HL-60 (cell line): ENCODE measurements around the gene PACSIN3.

Source experiments
- DNase-seq, 2 experiments: peaks; one replicate each; pipeline ENCODE4 v3.0.0-alpha.2; 2010 to 2020; ENCODE audit warnings: low read depth in 1 of 2, low spot score in 1 of 2
- H3K27ac ChIP-seq: fragments of 250-450 bp; sonication (Bioruptor Pico); replicated peaks from 2 replicates; pipeline ENCODE4 v1.5.1; 2020; ENCODE audit warnings: mild to moderate bottlenecking, moderate library complexity
- H3K27me3 ChIP-seq: fragments of 250-450 bp; sonication (Bioruptor Pico); 2 replicates; pipeline ENCODE4 v1.5.1; 2021; ENCODE audit warnings: mild to moderate bottlenecking, moderate library complexity; ENCODE audit not compliant: insufficient read depth, poor library complexity, severe bottlenecking
- H3K4me3 ChIP-seq: replicated peaks from 2 replicates; pipeline ENCODE4 v1.5.1; 2011; ENCODE audit warnings: mild to moderate bottlenecking, control low read depth, low read length; ENCODE audit not compliant: insufficient read depth
- GABPA ChIP-seq: IDR thresholded peaks from 2 replicates; pipeline ENCODE4 v1.6.1; 2012; ENCODE audit warnings: low read depth
- POLR2AphosphoS5 ChIP-seq: IDR thresholded peaks from 2 replicates; pipeline ENCODE4 v1.6.1; 2012; ENCODE audit warnings: low read depth
- SPI1 ChIP-seq: IDR thresholded peaks from 2 replicates; pipeline ENCODE4 v1.6.1; 2012; ENCODE audit warnings: low read depth, mild to moderate bottlenecking, borderline replicate concordance
- TF ChIP-seq, protein P1 (sequence below): IDR thresholded peaks from 2 replicates; pipeline ENCODE4 v1.6.1; 2012; ENCODE audit warnings: low read depth; ENCODE audit not compliant: insufficient replicate concordance
- TF ChIP-seq, protein P2 (sequence below): IDR thresholded peaks from one replicate; pipeline ENCODE4 v1.5.1; 2011; ENCODE audit warnings: low read length, control low read depth, inconsistent platforms; ENCODE audit not compliant: insufficient read depth

PACSIN3 gene

DNA sequence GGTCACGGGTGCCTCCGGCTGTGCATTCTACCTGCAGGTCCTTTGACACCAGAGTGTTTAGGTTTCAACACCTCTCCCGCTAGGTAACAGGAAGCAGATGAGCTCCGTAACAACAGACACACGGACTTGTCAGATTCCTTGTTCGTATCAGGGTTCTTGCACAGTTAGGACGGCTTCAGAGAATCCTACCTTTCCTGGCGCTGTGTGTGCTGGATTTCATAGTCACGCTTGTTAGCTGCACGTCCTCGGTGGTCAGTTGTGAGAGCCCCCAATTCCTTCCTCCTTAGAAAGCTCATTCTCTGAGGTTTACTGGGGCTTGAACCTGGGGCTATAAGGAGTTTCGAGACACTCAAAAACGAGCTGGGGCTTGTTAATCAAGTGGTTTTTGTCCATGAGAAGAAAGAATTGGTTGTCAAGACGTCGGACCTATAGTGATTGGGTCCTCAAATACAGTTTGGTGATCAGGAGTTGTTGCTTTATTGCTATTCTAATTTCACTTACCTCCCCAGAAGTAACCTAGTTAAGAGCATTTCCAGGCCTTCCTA is 29.2 kb upstream of the PACSIN3 start:
- DNase-seq: no peak
- TF ChIP-seq, protein P1, sequence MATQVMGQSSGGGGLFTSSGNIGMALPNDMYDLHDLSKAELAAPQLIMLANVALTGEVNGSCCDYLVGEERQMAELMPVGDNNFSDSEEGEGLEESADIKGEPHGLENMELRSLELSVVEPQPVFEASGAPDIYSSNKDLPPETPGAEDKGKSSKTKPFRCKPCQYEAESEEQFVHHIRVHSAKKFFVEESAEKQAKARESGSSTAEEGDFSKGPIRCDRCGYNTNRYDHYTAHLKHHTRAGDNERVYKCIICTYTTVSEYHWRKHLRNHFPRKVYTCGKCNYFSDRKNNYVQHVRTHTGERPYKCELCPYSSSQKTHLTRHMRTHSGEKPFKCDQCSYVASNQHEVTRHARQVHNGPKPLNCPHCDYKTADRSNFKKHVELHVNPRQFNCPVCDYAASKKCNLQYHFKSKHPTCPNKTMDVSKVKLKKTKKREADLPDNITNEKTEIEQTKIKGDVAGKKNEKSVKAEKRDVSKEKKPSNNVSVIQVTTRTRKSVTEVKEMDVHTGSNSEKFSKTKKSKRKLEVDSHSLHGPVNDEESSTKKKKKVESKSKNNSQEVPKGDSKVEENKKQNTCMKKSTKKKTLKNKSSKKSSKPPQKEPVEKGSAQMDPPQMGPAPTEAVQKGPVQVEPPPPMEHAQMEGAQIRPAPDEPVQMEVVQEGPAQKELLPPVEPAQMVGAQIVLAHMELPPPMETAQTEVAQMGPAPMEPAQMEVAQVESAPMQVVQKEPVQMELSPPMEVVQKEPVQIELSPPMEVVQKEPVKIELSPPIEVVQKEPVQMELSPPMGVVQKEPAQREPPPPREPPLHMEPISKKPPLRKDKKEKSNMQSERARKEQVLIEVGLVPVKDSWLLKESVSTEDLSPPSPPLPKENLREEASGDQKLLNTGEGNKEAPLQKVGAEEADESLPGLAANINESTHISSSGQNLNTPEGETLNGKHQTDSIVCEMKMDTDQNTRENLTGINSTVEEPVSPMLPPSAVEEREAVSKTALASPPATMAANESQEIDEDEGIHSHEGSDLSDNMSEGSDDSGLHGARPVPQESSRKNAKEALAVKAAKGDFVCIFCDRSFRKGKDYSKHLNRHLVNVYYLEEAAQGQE: no peak
- TF ChIP-seq SPI1: no peak
- TF ChIP-seq GABPA: no peak
- no peak for TF ChIP-seq POLR2AphosphoS5
- TF ChIP-seq, protein P2, sequence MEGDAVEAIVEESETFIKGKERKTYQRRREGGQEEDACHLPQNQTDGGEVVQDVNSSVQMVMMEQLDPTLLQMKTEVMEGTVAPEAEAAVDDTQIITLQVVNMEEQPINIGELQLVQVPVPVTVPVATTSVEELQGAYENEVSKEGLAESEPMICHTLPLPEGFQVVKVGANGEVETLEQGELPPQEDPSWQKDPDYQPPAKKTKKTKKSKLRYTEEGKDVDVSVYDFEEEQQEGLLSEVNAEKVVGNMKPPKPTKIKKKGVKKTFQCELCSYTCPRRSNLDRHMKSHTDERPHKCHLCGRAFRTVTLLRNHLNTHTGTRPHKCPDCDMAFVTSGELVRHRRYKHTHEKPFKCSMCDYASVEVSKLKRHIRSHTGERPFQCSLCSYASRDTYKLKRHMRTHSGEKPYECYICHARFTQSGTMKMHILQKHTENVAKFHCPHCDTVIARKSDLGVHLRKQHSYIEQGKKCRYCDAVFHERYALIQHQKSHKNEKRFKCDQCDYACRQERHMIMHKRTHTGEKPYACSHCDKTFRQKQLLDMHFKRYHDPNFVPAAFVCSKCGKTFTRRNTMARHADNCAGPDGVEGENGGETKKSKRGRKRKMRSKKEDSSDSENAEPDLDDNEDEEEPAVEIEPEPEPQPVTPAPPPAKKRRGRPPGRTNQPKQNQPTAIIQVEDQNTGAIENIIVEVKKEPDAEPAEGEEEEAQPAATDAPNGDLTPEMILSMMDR: no peak

DNA sequence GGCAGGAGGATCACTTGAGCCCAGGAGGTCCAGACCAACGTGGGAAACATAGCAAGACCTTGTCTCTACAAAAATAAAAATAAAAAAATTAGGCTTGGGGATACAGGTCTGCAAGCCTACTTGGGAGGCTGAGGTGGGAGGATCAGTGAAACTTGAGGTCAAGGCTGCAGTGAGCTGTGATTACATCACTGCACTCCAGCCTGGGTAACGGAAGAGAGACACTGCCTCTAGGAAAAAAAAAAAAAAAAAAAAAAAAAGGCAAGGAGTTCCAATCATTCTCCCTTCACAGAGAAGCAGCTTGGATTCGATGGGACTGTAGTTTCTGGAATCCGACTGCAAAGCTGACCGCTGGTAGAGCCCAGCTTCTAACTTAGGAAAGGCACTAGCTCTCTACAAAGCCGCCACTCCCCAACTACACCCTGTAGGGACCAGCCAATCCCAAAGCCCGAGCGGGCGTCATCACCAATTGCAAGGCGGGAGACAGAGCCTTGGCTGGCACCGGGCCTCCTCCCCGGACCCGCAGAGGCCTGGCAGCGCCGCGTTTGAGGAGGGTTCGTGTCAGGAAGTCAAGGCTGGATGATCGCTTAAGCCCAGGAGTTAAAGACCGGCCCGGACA is 27.8 kb upstream of the PACSIN3 start:
- Histone ChIP-seq H3K27ac (peak overlapping the region; percentile 97), H3K4me3 (peak overlapping the region; percentile 52), H3K27me3 (no peaks in the 10 kb centered on the region)
- DNase-seq: peak; percentile 65 to 96
- TF ChIP-seq POLR2AphosphoS5 (peak; percentile 59; the same call in 1 of the 2 replicates), GABPA (no peak)
- TF ChIP-seq, protein P1: peak; percentile 50
- TF ChIP-seq, protein P2: no peak

More for the DNA sequence above, 29.2 kb upstream of the PACSIN3 start:
- Histone ChIP-seq H3K27ac (peak overlapping the region; percentile 97), H3K27me3 (no peaks in the 10 kb centered on the region), H3K4me3 (peak overlapping the region; percentile 52)

DNA sequence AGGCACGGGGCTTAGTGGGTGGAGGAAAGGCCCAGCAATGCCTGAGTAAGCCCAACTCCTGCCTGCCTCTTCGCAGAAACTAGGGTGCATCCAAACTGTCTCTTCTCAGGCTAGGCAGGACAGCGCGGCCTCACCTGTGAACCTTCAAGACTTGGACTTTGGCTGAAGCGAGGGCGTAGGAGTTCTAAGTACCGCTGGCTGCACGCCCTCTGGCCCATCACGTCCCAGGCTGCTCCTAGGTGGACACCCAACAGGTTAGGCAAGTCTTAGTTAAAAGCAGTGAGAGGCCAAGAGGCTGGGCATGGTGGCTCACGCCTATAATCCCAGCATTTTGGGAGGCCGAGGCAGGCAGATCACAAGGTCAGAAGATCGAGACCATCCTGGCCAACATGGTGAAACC is 26.7 kb upstream of the PACSIN3 start:
- H3K4me3 ChIP-seq: no peak overlapping the region
- DNase-seq: no peak
- no peak overlapping the region for H3K27ac ChIP-seq
- no peaks in the 10 kb centered on the region for H3K27me3 ChIP-seq
- TF ChIP-seq POLR2AphosphoS5: no peak
- TF ChIP-seq, protein P1: no peak
- TF ChIP-seq, protein P2: no peak
- TF ChIP-seq GABPA: no peak
- TF ChIP-seq SPI1: no peak
